NCI-H510A treated with DMSO at 0.1 percent for 48 hours (cell line): ENCODE results near the gene KLHL29.
A peak's percentile ranks its signal among the peaks of the same experiment; 100 is the strongest.

Experiments used
- DNase-seq: peaks from one replicate; lab custom pipeline; 2025; lab: John Stamatoyannopoulos, UW

KLHL29 gene

DNA sequence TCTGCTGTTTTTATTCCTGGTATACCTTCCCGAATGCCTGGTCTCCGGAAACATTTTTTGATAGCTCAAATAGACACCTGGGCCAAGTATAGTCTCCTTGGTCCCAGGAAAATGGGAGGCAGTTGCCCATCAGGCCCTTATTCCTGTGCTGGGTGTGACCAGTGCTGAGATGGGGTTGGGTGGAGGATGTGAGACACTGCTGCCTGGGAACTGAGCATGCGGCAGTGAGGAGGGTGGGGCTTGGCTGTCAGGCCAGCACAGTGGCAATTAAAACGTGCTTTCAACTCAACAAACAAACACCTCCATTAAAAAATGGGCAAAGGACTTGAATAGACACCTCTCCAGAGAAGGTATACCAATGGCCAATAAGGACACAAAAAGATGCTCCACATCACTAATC lies 12.5 kb downstream of the KLHL29 start:
- no peak for DNase-seq

DNA sequence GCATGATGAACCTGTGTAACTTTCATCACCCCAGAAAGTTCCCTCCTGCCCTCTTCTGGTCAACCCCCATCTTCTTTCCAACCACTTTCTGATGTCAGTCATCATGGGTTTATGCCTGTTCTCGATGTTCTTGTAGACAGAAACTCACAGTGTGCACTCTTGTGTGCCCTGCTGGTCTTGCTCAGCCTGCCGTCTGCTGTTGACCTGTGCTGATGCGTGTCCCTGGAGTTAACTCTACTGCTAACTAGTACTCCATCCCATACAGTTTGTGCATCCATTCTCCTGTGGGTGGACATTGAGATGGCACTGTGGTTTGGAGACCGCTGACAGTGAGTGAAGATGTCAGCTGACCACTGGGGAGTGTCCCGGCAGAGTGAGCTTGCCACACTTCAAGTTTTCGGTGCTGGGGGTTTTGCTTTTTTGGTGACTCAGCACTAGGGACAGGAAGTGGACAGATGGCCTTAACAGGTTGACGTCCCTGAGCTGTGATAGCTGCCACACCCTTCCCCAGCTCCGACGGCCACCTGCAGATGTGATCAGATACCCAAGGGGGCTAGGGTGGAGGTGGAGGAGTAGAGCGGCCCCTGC lies 14.8 kb downstream of the KLHL29 start:
- DNase-seq = no peak

DNA sequence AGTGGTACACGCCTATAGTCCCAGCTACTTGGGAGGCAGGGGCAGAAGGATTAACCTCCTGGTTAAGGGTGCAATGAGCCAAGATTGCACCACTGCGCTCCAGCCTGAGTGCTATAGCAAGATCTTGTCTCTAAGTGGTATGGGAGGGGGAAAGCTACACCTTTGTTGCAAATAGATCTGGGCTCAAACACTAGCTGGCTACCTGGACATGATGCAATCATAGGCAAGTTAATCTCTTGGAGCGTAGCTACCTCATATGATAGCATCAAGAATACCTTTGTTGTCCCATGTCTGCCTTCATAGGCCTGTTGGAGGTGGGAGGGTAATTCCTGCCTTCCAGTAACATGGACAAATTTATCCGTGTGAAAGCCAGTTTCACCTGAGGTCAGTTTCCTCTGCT lies 15.7 kb downstream of the KLHL29 start:
- DNase-seq = no peak

DNA sequence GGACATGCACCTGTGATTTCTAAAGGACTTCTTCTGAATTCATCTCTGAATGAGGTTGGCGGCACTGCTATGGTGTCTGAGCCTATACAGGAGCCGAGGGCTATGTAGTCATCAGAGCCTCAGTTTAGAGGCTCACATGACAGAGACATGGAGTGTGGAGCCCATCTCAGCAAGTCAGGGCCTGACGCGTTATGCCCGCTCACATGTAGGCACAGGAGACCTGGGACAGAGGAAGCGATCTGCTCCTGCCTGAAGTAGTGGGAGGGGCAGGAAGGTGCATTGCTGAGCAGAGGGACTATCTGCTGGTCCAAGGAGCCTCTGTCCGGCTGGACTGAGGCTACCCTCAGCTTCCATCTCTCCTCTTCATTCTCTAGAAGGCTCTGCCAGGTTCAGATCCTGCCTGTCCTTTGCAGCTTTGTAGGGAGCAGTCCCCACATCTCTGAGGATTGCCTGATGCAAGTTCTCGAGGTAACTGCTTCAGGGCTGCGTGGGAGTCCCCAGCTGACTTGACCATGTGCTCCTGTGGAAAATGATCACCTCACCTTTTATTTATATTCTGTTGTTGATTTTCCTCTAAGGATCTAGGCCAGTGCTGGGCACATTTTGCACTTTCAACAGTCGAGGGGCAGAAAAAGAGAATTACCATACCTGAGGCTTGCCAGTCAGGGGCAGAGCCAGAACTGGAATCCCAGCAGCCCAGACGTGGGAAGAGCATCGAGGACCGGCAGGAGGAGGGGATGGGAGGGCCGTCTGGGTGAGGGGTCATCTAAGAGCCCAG lies 16.6 kb downstream of the KLHL29 start:
- DNase-seq = no peak

DNA sequence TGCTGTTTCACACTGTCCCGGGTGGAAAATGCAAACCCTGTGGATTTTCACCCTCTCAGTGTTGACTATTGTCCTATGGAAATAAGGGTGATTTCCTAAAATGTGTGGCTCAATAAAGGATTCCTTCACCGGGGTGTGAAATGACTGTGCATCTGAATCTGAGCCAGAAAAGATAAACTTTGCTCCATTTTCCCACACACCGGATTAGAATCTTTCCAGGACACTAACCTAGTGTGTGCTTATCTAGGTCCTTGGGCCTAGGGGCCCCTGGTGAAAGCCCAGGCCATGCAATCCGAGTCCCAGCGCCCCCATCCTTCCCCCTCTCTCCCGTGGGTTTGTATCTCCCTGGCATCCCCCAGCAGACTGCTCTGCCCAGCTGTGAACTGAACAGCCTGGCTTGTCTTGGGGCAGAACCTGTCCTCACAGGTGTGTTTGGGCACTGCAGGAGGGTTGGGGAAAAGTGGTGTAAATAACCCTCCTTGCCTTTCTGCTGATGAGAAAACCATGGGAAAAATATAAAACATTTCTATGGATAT lies 17.3 kb downstream of the KLHL29 start:
- no peak for DNase-seq

DNA sequence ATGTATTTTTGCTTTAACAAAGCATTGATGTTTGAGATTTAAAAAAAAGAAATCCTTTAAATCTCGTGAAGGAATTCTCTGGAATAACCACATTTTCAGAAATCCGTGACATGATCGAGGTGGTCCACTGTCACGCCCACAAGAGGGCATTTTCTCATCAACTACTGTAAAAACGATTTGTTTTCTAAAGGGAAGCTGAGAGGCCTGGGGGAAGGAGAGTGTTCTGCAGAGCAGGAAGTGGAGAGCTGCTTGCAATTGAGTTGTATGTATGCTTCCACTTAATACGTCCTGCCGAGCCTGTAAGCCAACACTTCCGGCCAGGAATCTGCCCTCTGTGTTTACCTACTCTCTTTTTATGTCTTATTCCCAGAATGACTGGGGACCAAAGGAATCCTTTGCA lies 19.4 kb downstream of the KLHL29 start:
- peak; percentile 92 for DNase-seq

DNA sequence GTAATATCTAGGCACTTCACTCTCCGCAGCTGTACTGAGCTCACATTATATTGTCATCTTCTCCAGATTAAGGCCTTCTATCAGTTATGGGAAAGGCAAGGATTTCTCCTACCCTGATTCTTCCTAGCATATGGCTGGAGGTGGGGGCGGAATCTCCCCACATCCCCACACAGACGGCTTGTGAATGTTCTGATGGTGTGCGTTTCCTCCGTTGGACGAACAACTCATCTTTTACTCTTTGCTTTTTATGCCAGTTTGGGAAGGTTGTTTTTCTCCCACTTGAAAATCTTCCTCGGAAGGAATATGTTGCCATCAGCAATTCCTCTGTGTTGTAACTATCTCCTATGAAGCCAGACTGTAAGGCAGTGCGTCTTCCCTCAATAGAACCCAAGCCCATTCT lies 24.3 kb downstream of the KLHL29 start:
- no peak for DNase-seq

DNA sequence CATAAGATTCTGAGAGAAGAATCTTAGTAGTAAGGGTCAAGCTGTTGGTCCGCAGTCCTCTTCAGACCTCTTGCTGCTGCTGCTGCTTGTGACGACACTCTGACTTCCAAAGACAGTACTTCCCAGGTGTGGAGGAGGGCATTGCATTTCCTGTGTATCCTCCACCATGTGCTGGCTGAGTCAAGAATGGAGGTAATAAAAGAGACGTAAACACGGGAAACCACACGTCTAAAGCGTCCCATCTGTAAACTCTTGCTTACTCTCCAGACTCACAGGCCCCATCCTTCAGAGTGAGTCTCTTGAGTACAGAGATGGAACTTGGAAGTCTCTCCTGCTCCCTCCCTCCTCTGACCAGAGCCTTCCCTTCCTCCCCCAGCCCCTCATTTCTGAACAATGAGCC lies 25.6 kb downstream of the KLHL29 start:
- DNase-seq = no peak

DNA sequence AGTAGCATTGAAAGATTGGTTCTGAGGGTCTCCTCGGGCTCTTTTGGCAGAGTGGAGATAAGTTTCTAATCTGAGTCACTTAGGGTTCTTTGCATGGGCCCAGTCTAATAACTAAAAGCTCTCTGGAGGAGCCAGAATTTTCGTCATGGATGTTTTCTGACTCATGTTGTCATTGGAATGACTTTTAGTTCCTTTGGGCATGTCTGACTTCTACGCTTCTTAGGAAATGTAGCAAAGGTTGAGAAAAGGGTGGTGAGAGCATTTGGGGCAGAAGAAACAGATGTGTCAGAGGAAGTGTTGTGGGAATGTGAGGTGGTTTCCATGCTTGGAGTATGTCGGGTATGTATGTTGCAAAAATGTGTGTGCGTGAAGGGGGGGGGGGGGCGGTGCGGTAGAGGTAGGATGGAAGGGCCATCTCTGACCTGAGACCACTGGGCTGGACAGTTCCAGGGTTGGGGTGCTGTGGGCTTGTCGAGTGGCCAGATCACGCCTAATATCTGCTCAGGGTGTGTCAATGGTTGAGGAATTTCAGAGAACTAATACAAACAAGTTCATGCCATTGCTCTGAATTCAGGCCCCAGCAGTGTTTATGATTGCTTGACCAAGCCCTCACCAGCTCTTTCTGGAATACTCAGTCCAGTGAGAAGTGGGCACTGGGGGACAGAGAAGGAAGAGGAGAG lies 26.9 kb downstream of the KLHL29 start:
- DNase-seq = no peak

DNA sequence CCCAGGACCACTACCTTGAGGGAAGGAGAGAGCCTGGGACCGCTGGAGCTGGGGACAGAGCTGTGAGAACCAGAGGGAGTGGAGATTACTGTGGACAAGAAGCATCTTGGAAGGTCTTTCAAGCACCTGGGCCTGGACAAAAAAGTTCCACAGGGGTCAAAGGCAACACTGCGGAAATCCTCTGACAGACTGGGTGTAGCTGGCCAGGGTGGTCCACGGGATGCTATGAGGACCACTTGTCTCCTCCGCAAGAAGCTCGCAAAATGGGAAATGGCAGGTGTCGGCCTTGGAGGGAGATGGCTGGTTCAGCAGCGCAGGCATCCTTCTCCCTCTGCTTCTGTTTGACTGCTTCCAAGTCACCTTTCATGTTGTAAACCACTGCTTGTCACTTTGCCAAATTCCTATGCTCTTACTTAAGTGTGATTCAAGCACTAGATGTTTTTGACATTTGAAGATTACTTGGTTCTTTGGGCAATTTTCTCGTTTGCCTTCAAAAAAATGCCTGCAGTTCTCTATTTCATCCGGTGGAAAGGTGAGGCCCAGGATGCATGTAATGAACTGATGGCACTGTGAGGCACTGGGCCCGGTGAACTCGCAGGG lies 27.7 kb downstream of the KLHL29 start:
- DNase-seq = no peak

DNA sequence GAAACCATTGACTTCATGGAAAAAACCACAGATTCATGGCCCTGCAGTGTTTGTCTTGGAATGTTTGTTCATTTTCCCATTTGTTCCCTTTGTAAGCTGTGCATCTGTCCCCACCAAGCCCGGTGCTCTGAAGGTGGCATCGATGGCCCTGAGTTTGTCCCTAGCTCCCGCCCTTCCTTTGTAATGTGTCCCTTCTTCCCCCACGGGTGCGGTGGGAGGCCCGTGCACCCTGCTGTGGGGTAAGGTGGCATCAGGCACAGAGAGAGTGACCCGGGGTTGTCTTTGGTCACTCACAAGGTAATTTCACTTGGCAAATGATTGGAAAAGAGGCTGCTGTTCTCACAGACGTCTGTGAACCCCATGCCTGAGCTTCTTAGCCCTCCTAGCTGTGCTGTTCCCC lies 28.7 kb downstream of the KLHL29 start:
- DNase-seq = no peak

DNA sequence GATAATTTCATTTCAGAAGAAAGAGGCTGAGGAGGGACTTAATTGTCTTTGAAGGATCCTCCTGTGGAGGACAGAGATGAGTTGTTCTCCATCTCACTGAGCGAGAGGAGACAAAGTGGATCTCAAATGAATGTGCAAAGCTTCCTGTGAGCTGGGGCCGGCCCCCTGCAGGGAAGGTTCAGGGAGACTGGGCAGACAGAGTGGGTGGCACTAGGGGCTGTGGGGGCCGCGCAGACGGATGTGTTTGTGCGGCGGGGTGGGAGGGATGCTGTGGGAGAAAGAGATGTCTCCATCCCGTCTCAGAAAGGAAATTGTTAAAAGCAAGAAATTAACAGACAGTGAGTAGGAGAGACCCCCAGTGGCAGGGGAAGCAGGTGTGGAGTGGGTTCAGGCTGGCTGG lies 29.1 kb downstream of the KLHL29 start:
- DNase-seq = no peak

DNA sequence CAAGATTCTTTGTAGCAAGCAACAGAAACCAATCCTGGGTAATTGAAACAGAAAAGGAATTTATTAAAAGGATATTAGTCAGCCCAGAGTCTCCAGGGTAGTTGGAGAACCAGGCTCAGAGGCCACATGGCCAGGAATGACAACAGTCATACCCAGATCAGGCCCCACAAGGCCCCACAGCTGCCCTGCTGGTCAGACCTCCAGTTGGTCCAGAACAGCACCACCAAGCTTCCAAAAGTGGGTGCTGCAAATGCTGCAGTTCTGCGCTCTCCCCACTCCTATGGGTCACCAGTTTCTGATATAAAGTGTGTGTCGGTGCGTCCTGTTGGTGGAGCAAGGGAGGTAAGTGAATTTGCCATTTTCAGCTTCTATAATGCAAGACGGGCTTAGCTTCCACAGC lies 29.9 kb downstream of the KLHL29 start:
- DNase-seq = no peak

DNA sequence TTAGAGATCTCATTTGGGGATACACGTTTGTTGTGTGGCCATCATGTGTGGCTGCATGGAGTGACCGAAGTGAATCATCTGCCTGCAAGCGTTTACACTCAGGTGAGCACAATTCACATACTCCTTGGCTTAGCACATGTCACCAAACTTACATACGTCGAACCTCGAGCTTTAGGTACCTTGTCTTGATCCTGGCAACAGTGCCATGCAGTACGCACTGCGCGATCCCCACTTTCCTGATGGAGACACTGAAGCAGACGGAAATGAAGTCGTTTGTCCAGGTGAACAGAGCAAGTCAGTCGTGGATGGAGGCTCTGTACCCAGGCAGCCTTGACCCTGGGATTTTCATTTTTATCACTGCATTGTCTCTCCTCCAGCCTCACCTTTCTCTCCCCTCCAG lies 32.3 kb downstream of the KLHL29 start:
- DNase-seq = no peak

DNA sequence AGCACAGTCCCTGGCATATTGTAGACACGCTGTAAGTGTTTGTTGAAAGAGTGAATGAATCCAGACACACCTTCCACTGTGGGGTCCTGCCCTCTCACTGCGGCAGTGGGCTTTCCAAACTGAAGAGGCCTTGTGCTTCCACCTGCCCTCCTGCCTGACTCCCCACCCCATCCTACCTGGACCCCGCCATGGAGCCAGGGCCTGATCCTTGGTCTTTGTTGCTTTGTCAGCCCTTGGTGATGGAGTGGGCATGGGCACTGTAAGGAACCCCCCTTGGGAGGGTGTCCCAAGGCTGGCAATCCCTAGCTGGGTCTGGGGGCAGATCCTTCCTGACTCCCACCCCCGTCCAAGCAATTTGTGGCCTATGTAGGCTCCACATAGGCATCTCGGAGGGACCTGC lies 33.1 kb downstream of the KLHL29 start:
- no peak for DNase-seq

DNA sequence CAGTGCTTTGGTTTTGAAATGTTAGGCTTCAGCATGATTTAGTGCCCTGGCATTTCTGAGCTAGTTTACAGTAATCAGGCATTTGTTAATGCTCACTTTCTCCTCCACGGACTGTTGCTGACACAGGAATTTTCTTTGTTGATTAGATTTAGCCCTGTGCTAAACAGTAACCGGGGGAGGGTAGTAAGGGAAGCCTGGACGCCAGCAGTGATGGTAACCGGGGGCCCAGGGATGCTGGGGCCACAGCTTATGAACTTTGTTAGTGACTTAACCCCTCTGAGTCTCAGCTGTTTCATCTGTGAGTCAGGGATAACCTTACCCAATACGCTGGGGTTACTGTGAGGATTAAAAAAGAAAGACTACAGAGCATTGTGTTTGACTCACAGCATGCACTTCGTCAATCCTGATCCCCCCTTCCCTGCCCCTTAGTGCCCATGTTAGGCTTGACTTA lies 33.5 kb downstream of the KLHL29 start:
- DNase-seq = no peak

DNA sequence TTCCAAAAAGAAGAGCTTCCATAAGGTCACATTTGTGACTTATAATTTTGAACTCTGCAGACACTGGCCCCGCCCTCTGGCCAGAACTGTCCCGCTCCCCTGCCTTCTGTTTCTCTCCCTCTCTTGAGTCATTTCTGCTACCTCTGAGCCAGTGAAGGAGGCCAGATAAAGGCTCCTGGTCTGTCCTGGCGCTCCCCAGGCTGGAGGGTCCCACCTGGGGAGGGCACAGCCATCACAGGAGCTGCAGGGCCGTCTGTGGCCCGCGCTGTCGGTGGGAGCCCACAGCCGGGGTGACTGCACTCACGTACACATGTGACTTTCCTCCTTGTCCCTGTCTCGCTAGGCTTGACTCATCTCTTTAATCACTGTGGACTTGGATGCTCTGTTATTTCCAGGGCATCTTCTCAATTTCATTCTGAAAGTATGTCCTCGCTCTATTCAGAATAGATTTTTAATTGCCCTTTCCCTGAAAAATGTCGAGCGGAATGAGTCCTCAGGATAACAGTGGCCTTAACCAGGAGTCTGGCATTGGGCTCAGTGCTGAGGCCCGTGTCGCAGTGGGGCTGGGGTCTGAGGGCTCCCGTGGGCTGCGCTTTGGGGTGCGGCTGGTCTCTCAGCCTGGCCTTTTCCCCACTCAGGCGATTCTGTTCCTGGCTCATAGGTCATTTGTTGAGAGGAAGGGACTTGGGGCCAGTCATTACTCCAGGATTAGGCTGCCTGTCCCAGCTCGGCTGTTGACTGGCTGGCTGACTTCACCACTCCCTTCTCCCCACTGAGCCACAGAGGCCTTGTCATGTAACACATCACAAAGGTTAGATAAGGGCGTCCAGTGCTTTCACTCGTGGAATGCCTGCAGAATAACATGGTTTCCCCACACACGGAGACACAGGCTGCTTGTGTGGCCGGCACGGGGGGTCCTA lies 34.5 kb downstream of the KLHL29 start:
- no peak for DNase-seq

DNA sequence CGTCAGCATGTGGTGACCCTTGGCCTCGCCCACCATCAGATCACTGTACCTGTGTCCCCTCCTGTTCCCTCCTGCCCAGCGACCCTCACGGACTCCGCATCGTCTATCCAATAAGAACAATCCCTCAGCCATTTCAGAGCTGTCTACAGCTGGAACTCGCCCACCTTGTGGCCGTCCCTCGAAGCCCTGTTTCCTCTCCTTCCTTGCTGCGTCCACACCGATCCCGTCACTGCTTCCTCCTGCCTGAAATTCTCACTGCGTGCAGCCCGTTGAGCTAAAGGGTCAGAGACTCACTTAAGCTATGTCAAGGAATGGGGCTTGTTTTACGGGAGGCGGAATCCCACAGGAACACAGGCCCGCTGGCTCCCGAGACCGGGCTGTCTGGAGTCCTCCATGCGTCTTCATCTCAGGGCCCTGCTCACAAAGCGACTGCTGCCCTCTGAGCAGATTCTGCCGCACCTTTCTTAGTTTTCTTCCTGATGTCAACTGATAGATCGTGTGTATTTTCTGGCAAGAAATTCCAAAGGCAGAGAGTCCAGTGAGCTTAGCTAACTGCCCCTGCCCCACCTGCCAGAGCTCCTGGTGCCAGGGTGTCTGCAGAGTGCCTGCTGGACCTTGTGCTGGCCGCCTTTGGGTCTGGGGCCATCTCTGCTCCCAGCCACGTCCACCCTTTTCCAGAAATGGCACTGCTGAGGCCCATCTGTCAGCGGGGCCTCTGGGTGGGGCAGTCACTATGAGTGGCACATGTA lies 35.3 kb downstream of the KLHL29 start:
- DNase-seq = no peak

DNA sequence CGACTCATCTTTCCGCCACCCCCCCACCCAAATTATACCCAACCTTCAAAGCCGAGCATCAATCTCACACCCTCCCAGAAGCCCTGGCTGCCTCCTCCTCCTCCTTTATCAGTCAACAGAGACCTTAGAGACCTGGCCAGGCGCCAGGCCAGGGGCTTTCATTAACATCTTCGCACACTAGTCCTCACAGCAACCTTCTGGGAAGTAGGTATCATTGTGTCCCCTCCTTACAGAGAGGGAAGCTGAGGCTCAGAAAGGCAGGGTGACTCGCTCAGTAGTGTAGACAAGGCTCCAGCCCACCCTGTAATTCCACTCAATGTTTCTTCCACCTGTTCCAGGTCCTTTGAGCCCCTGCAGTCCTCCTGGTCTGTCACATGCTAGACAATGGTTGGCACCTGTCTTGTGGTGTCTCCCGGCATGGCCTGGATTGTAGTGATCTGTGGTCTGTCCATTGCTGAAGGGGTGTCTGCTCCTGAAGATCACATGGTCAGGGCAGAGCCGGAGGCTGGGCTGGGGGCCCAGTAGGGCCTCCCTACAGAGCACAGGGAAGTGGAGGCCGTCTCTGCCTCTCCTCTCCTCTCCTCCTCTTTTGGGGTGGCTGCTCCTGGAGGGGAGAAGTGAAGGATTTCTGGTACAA lies 36.0 kb downstream of the KLHL29 start:
- DNase-seq = no peak
